Activated CD4-positive, alpha-beta T cell treated with anti-CD3 and anti-CD28 coated beads, Interleukin-2, amount 10 ng/mL, durations not matched to agents 7 days and 5 days (primary cell): ENCODE results near the gene RPL19. TPM values are rescaled to one million over a fixed set of nuclear protein-coding genes. Genes with fewer than 3 reads are reported as not detected.
"Not testable (repeated sequence)": the region's sequence is repeated elsewhere in the genome, so short reads cannot be mapped to it uniquely, and the experiment has no call there.

ENCODE experiments used
- CTCF ChIA-PET: fragments of 350-600 bp; sonication (Branson Sonifier 250); formaldehyde crosslinking; loops from one replicate; lab custom pipeline; 2021; ENCODE audit warnings: antibody characterized with exemption; lab: Charles Lee
- POLR2A ChIA-PET: fragments of 350-600 bp; sonication (Branson Sonifier 250); formaldehyde crosslinking; loops from one replicate; lab custom pipeline; 2021; ENCODE audit warnings: antibody characterized with exemption; lab: Charles Lee
- DNase-seq: peaks from one replicate; pipeline ENCODE4 v3.0.0-alpha.2; 2020
- H3K27ac Mint-ChIP-seq: one replicate; pipeline ENCODE4 v1.8.0; 2021; ENCODE audit warnings: mild to moderate bottlenecking, moderate library complexity, mixed read lengths
- H3K27me3 Mint-ChIP-seq: one replicate; pipeline ENCODE4 v1.8.0; 2021; ENCODE audit warnings: mixed read lengths
- H3K36me3 Mint-ChIP-seq: one replicate; pipeline ENCODE4 v1.8.0; 2021; ENCODE audit warnings: low read depth, mixed read lengths
- H3K4me1 Mint-ChIP-seq: one replicate; pipeline ENCODE4 v1.8.0; 2021; ENCODE audit warnings: mixed read lengths
- H3K4me3 Mint-ChIP-seq: one replicate; pipeline ENCODE4 v1.8.0; 2021; ENCODE audit warnings: mild to moderate bottlenecking, moderate library complexity, mixed read lengths
- H3K9me3 Mint-ChIP-seq: one replicate; pipeline ENCODE4 v1.8.0; 2021; ENCODE audit warnings: mixed read lengths
- total RNA-seq, 2 experiments: library from RNA; stranded (reverse); gene quantifications; one replicate each; pipeline ENCODE4 v1.2.3, GENCODE V29; 2021

RPL19 gene
- total RNA-seq, 2 experiments from 2014 or later, result 1,832 to 1,924 TPM

DNA sequence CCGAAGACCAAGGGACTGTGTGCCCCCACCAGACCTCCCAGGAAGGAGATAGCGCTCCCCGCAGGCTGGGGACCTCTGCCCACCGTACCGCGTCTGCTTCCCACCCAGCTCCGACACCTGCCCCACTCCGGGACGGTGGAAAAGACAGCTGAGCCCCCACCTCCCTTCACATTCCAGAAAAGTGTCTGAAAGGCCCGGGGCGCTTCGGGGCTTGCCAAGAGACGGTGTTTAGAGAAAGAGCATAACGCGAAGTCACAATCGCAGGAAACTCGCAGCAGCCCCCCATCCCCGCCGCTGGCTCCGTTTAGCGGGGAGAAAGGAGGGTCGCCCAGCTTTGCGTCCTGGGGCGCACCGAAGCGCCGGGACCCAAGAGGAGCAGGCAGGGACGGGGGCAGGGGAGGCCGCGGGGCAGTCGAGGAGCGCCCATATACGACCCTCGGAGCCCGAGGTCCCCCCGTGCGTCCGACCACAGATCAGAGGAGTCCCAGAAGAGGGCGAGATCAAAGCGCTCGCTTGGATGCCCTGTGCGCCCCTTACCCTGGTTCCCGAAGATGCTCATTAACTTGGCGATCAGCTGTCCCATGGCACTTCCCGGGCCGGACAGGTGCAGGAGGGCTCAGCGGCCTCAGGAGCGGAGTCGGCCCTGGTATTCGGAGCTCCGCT is 34.8 kb upstream of the RPL19 start:
- no peak overlapping the region for H3K27ac Mint-ChIP-seq
- peaks cover 38% of the 10 kb centered on the region for H3K4me1 Mint-ChIP-seq
- CTCF ChIA-PET, result interaction anchor here (0.5 to 7.1 kb wide), 29 partner anchors 11 to 437 kb away, joined by 3 to 94 read pairs (median 4); partner anchors contain the start of genes FBXO47, PLXDC1 and PSMB3
- POLR2A ChIA-PET, result no interaction called here
- H3K4me3 Mint-ChIP-seq, result peak overlapping the region; percentile 81
- no peak for DNase-seq
- peaks cover 5% of the 10 kb centered on the region for H3K9me3 Mint-ChIP-seq
- H3K36me3 Mint-ChIP-seq, result peaks cover 5% of the 10 kb centered on the region
- peaks cover 31% of the 10 kb centered on the region for H3K27me3 Mint-ChIP-seq

DNA sequence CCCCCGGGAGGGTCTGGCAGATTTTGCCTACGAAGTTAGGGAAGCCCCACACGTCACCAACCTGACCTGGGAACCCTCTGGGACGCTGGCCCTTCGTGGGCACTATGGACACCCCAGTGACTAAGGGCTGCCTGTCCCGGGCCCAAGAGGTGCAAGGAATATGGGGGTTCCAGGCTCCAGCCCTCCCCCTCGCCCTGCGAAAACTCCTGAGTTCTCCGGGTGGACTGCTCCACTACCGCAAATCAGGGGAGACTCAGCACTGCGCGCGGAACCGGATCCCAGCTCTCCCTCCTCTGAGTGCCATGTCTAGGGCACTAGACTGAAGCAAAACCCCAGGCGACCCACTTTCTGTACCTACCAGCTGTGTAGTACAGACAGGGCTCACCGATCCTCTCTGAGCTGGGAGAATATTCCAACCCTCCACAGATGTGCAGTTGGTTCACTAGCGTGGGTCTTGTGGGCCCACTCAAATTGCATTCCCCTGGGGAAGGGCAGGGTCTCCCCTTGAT is 34.2 kb upstream of the RPL19 start, which contains the start of gene ARL5C:
Gene ARL5C, minus strand, starts transcription at position 321 of the 509 bp plus-strand sequence. CDS start 401 bp downstream, outside the sequence.
- Mint-ChIP-seq H3K9me3 (peaks cover 5% of the 10 kb centered on the region), H3K36me3 (peaks cover 5% of the 10 kb centered on the region), H3K4me1 (peaks cover 38% of the 10 kb centered on the region), H3K4me3 (peak within 1 kb of the TSS; percentile 81), H3K27ac (no peak within 1 kb of the TSS), H3K27me3 (peaks cover 34% of the 10 kb centered on the region)
- CTCF ChIA-PET, result interaction anchor here (0.5 to 7.1 kb wide), 9 partner anchors 10 to 251 kb away, joined by 3 to 94 read pairs (median 4); partner anchors contain the start of genes FBXO47 and PLXDC1
- POLR2A ChIA-PET, result no interaction called here
- no peak for DNase-seq

DNA sequence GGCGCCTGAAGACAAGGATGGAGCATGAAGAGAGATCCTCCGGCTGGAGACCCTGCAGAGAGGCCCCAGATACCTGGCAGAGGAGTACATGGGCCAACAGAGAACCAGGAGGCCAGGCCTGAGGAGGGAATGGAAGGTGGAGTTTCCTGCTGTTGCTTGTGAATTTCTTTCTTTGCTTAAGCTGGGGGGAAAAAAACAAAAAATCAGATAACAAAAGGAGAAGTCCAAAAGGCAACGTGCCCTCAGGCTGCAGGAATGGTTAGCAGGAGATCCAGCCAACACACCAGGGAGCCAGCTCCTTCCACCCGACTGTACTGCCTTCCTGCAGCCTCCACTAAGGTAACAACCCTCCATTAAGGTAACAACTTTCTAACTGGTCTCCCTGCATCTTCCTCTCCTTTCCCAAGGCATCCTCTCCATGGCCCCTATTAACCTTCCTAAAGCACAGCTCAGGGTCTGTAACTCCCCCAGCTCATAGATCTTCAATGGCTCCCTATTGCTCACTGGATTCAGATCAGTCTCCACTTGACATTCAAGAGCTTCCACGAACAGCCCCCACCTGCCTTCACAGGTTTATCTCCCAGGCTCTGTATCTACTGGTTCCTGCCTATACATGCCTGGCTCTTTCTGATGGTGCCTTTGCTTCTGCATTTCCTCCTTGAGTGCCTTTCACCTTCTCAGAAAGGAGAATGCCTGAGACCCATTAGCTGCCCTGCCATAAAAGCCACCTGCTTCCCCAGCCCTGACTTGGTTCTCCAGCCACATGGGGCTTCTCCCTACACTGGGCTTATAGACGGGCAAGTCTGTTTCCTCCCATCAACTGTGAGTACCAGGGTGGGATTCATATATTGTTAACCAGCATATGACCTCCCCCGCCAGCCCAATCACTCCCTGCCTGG is 33.4 kb upstream of the RPL19 start:
- POLR2A ChIA-PET, result no interaction called here
- Mint-ChIP-seq H3K36me3 (peaks cover 5% of the 10 kb centered on the region), H3K4me1 (peaks cover 38% of the 10 kb centered on the region), H3K4me3 (no peak overlapping the region), H3K9me3 (peaks cover 5% of the 10 kb centered on the region), H3K27ac (no peak overlapping the region), H3K27me3 (peaks cover 34% of the 10 kb centered on the region)
- CTCF ChIA-PET, result interaction anchor here (0.5 to 7.1 kb wide), 10 partner anchors 9 to 438 kb away, joined by 3 to 94 read pairs (median 4); partner anchors contain the start of gene PLXDC1
- DNase-seq, result no peak

DNA sequence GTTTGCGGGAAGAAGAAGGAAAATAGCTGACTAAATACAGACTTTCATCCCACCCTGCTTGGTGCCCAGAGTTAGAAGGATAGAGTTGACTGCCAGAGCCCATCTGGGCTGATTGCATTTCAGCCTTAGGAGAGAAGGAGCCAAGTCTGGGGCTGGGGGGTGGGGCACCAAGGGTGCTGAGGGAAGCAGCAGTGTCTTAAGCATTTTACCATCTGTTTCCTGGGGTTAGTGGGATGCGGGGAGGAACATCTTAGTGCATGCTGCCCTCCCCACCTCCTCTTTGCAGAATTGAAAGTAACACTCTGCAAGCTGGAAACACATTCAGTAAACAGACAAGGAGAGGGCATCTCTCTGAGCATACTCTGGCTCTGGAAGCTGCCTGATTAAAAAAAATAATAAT is 32.6 kb upstream of the RPL19 start:
- H3K36me3 Mint-ChIP-seq, result peaks cover 5% of the 10 kb centered on the region
- peak; percentile 31 for DNase-seq
- POLR2A ChIA-PET, result no interaction called here
- peaks cover 34% of the 10 kb centered on the region for H3K27me3 Mint-ChIP-seq
- peaks cover 5% of the 10 kb centered on the region for H3K9me3 Mint-ChIP-seq
- no peak overlapping the region for H3K27ac Mint-ChIP-seq
- peaks cover 43% of the 10 kb centered on the region for H3K4me1 Mint-ChIP-seq
- no peak overlapping the region for H3K4me3 Mint-ChIP-seq
- CTCF ChIA-PET, result interaction anchor here (0.6 to 7.1 kb wide), 5 partner anchors 9 to 380 kb away, joined by 3 to 94 read pairs (median 5); partner anchors contain the start of gene PLXDC1

DNA sequence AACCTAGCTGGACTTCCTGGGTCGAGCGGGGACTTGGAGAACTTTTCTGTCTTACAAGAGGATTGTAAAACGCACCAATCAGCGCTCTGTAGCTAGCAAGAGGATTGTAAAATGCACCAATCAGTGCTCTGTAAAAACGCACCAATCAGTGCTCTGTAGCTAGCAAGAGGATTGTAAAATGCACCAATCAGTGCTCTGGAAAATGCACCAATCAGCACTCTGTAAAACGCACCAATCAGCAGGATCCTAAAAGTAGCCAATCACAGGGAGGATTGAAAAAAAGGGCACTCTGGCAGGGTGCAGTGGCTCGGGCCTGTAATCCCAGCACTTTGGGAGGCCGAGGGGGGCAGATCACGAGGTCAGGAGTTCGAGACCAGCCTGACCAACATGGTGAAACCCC is 31.6 kb upstream of the RPL19 start:
- POLR2A ChIA-PET, H3K4me3 Mint-ChIP-seq, H3K36me3 Mint-ChIP-seq, DNase-seq, H3K9me3 Mint-ChIP-seq: not testable (repeated sequence)
- H3K27ac Mint-ChIP-seq, result peak overlapping the region; percentile 50
- CTCF ChIA-PET, result interaction anchor here (1.2 to 7.1 kb wide), 4 partner anchors 8 to 40 kb away, joined by 4 to 94 read pairs (median 40); partner anchors contain the start of gene PLXDC1
- H3K4me1 Mint-ChIP-seq, result peaks cover 52% of the 10 kb centered on the region
- peaks cover 34% of the 10 kb centered on the region for H3K27me3 Mint-ChIP-seq

DNA sequence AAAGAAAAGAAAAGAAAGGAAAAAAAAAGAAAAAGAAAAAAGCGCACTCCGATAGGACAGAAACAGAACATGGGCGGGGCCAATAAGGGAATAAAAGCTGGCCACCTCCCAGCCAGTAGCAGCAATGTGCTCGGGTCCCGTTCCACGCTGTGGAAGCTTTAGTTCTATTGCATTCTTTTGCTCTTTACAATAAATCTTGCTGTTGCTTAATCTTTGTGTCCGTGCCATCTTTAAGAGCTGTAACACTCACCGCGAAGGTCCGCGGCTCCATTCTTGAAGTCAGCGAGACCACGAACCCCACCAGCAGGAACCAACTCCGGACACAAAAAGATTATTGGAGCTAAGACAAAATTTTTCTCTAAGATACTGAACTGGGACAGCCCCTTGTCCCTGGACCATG is 31.0 kb upstream of the RPL19 start:
- Mint-ChIP-seq H3K9me3 (peaks cover 5% of the 10 kb centered on the region), H3K36me3 (peaks cover 5% of the 10 kb centered on the region), H3K4me3 (no peak overlapping the region), H3K27me3 (peaks cover 33% of the 10 kb centered on the region), H3K4me1 (peaks cover 53% of the 10 kb centered on the region), H3K27ac (no peak overlapping the region)
- DNase-seq, result no peak
- POLR2A ChIA-PET, result no interaction called here
- CTCF ChIA-PET, result interaction anchor here (0.6 to 3.0 kb wide), 4 partner anchors 16 to 312 kb away, joined by 3 to 11 read pairs (median 4); no protein-coding TSS in a partner anchor

DNA sequence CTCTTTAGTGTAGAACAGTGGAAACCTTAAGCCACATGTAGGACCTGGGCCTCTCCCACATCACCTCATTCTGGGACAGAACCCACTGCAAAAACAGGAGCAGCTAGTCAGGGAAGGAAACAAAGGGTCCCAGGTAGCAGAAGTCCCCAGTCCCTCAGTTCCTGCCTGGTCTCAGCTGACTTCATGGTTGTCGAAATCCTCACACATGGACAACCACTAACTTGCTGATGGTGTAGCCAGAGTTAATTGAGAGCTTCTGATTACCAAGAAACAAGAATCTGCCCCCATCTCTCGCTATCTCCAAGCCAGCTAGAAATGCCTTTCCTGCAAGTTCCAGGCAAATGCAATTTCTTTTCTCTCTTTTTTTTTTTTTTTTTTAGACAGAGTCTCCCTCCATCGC is 30.6 kb upstream of the RPL19 start:
- peaks cover 5% of the 10 kb centered on the region for H3K9me3 Mint-ChIP-seq
- peaks cover 5% of the 10 kb centered on the region for H3K36me3 Mint-ChIP-seq
- CTCF ChIA-PET, result interaction anchor here (0.6 to 3.0 kb wide), 3 partner anchors 16 to 313 kb away, joined by 3 to 11 read pairs (median 3); no protein-coding TSS in a partner anchor
- no peak for DNase-seq
- H3K27me3 Mint-ChIP-seq, result peaks cover 32% of the 10 kb centered on the region
- H3K4me3 Mint-ChIP-seq, result no peak overlapping the region
- POLR2A ChIA-PET, result no interaction called here
- peaks cover 50% of the 10 kb centered on the region for H3K4me1 Mint-ChIP-seq
- no peak overlapping the region for H3K27ac Mint-ChIP-seq

DNA sequence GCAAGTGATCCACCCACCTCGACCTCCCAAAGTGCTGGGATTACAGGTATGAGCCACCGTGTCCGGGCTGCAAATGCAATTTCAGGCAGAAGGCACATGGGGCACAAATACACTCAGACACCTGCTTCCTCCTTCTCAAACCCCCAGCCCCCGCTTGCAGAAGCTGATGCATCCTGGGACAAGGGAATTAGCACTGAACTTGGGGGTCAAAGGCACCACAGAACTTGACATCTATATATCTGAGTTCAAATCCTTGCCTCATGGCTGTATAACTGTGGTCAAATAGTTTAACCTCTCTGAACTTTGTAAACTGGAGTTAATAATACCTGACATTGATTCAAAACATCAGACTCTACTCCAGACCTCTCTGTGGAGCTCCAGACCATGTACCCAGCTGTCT is 30.0 kb upstream of the RPL19 start:
- Mint-ChIP-seq H3K9me3 (peaks cover 5% of the 10 kb centered on the region), H3K4me1 (peaks cover 49% of the 10 kb centered on the region), H3K4me3 (no peak overlapping the region), H3K27ac (no peak overlapping the region), H3K27me3 (peaks cover 26% of the 10 kb centered on the region), H3K36me3 (peaks cover 7% of the 10 kb centered on the region)
- POLR2A ChIA-PET, result no interaction called here
- CTCF ChIA-PET, result interaction anchor here (0.7 to 3.0 kb wide), 3 partner anchors 17 to 186 kb away, joined by 3 to 11 read pairs (median 4); no protein-coding TSS in a partner anchor
- no peak for DNase-seq

DNA sequence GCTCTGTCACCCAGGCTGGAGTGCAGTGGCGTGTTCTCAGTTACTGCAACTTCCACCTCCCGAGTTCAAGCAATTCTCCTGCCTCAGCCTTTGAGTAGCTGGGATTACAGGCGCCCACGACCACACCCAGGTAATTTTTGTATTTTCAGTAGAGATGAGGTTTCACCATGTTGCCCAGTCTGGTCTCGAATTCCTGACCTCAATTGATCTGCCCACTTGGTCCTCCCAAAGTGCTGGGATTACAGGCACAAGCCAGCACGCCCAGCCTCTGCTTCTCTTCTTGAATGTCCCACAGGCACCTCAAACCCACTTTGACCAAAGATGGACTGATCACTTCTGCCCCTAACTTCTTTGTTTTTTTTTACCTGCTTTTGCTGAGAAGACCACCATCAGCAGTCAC is 29.5 kb upstream of the RPL19 start:
- ChIA-PET POLR2A (no interaction called here), CTCF (interaction anchor here (0.6 to 3.0 kb wide), 5 partner anchors 17 to 473 kb away, joined by 3 to 11 read pairs (median 3); no protein-coding TSS in a partner anchor)
- DNase-seq, result no peak
- peaks cover 49% of the 10 kb centered on the region for H3K4me1 Mint-ChIP-seq
- peaks cover 5% of the 10 kb centered on the region for H3K9me3 Mint-ChIP-seq
- H3K27ac Mint-ChIP-seq, result peak overlapping the region; percentile 6
- H3K36me3 Mint-ChIP-seq, result peaks cover 7% of the 10 kb centered on the region
- no peak overlapping the region for H3K4me3 Mint-ChIP-seq
- H3K27me3 Mint-ChIP-seq, result peaks cover 25% of the 10 kb centered on the region

DNA sequence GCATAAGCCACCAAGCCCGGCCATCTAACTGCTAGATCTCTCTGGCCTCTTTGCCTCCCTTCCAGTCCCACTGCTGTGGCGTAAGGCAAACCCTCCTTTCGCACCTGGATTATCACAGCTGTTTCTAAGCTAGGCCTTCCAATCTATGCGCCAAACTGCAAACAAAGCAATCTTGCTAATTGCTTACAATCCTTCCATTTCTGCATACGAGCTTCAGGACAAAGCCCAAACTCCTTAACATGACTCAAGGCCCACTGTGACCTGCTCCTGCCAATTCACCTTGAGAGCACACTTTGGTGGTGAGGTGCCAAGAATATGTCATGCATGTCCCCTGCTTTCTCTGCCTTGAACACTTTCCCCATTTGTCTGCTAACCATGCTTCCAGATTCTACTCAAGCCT is 28.1 kb upstream of the RPL19 start:
- POLR2A ChIA-PET, result no interaction called here
- peaks cover 5% of the 10 kb centered on the region for H3K9me3 Mint-ChIP-seq
- H3K4me1 Mint-ChIP-seq, result peaks cover 40% of the 10 kb centered on the region

DNA sequence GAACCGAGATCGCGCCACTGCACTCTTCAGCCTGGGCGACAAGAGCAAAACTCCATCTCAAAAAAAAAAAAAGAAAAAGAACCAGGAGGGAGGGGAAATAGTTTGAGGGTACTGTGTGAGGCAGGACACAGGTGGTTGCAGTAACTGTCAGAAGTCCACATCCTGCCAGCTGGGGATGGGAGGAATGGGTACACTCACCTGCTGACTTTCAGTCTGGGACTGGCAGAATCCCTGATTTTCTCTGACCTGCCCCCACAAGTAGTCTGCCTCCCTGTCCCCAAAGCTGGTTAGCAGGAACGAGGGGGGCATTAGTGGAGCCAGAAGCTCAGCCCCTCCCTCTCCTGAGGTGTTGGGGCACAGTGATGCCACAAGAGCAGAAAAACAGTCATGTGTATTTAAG is 27.0 kb upstream of the RPL19 start:
- Mint-ChIP-seq H3K27ac (no peak overlapping the region), H3K4me3 (no peak overlapping the region), H3K9me3 (peaks cover 5% of the 10 kb centered on the region), H3K4me1 (peaks cover 30% of the 10 kb centered on the region), H3K27me3 (peaks cover 11% of the 10 kb centered on the region), H3K36me3 (peaks cover 20% of the 10 kb centered on the region)
- DNase-seq, result no peak
- POLR2A ChIA-PET, result no interaction called here
- CTCF ChIA-PET, result interaction anchor here (0.5 to 6.7 kb wide), 6 partner anchors 8 to 317 kb away, joined by 3 to 70 read pairs (median 4); partner anchors contain the start of gene ARL5C

More for the DNA sequence above, 28.1 kb upstream of the RPL19 start:
- H3K27me3 Mint-ChIP-seq, result peaks cover 13% of the 10 kb centered on the region
- no peak overlapping the region for H3K27ac Mint-ChIP-seq
- peaks cover 13% of the 10 kb centered on the region for H3K36me3 Mint-ChIP-seq
- CTCF ChIA-PET, result interaction anchor here (1.3 kb wide), 1 partner anchor 9 kb away, joined by 4 read pairs; no protein-coding TSS in a partner anchor
- H3K4me3 Mint-ChIP-seq, result no peak overlapping the region
- no peak for DNase-seq
